Measurements from ENCODE around the gene EMC9.
A peak's percentile ranks its signal among the peaks of the same experiment; 100 is the strongest.

EMC9 gene

GRCh38 chr14:24167469-24168114 lies 26.2 kb upstream of the EMC9 start:
- H3K36me3 ChIP-seq (ENCODE audit: insufficient read depth, low read length) = peaks cover 33% of the 10 kb centered on the region
- no peaks in the 10 kb centered on the region for H3K4me1 ChIP-seq (ENCODE audit: insufficient read depth, low read length)
- H3K9me3 ChIP-seq (ENCODE audit: low read length) = no peaks in the 10 kb centered on the region
- no peak overlapping the region for H3K4me3 ChIP-seq (ENCODE audit: low read length)
- no peak overlapping the region for H2AFZ ChIP-seq (ENCODE audit: low read depth, low read length)
- no peaks in the 10 kb centered on the region for H3K27me3 ChIP-seq (ENCODE audit: insufficient read depth, low read length)

DNA sequence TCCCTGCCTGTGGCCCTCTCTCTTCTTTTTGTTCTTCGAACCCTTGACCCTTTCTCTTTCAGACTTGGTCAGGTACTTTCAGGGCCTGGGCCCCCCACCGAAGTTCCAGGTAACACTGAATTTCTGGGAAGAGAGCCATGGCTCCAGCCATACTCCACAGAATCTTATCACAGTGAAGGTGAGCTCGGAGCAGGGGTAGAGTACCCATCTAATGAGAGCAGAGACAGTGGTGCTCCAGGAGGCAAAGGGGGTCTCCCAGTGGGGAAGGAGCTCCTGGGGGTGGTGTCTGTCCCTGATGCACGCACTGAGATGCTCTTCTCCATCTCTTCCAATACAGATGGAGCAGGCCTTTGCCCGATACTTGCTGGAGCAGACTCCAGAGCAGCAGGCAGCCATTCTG lies 24.4 kb upstream of the EMC9 start:
- peaks cover 14% of the 10 kb centered on the region for H3K4me1 ChIP-seq (ENCODE audit: insufficient read depth, low read length)
- no peak overlapping the region for H3K4me3 ChIP-seq (ENCODE audit: low read length)
- H3K9me3 ChIP-seq (ENCODE audit: low read length) = no peaks in the 10 kb centered on the region
- peaks cover 33% of the 10 kb centered on the region for H3K36me3 ChIP-seq (ENCODE audit: insufficient read depth, low read length)
- H3K27me3 ChIP-seq (ENCODE audit: insufficient read depth, low read length) = no peaks in the 10 kb centered on the region
- no peak overlapping the region for H2AFZ ChIP-seq (ENCODE audit: low read depth, low read length)

GRCh38 chr14:24164518-24164991 lies 23.2 kb upstream of the EMC9 start:
- Histone ChIP-seq H2AFZ (ENCODE audit: low read depth, low read length) (no peak overlapping the region), H3K4me3 (ENCODE audit: low read length) (no peak overlapping the region), H3K36me3 (ENCODE audit: insufficient read depth, low read length) (peaks cover 45% of the 10 kb centered on the region), H3K4me1 (ENCODE audit: insufficient read depth, low read length) (peaks cover 19% of the 10 kb centered on the region), H3K27me3 (ENCODE audit: insufficient read depth, low read length) (no peaks in the 10 kb centered on the region), H3K9me3 (ENCODE audit: low read length) (no peaks in the 10 kb centered on the region)

DNA sequence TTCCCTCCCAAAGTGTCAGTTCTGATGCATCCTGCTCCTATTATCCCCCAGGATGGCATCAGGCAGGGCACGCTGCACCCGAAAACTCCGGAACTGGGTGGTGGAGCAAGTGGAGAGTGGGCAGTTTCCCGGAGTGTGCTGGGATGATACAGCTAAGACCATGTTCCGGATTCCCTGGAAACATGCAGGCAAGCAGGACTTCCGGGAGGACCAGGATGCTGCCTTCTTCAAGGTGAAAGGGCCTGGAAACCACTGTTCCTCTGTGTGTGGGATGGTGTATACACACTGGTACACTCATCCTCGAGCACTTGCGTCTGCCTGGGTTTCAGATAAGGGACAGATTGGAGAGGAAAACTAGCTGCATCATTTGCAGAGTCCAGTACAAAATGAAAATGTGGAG lies 20.7 kb upstream of the EMC9 start:
- Histone ChIP-seq H2AFZ (ENCODE audit: low read depth, low read length) (no peak overlapping the region), H3K27me3 (ENCODE audit: insufficient read depth, low read length) (no peaks in the 10 kb centered on the region), H3K9me3 (ENCODE audit: low read length) (no peaks in the 10 kb centered on the region), H3K4me3 (ENCODE audit: low read length) (peak overlapping the region; percentile 55), H3K36me3 (ENCODE audit: insufficient read depth, low read length) (peaks cover 60% of the 10 kb centered on the region), H3K4me1 (ENCODE audit: insufficient read depth, low read length) (peaks cover 19% of the 10 kb centered on the region)

DNA sequence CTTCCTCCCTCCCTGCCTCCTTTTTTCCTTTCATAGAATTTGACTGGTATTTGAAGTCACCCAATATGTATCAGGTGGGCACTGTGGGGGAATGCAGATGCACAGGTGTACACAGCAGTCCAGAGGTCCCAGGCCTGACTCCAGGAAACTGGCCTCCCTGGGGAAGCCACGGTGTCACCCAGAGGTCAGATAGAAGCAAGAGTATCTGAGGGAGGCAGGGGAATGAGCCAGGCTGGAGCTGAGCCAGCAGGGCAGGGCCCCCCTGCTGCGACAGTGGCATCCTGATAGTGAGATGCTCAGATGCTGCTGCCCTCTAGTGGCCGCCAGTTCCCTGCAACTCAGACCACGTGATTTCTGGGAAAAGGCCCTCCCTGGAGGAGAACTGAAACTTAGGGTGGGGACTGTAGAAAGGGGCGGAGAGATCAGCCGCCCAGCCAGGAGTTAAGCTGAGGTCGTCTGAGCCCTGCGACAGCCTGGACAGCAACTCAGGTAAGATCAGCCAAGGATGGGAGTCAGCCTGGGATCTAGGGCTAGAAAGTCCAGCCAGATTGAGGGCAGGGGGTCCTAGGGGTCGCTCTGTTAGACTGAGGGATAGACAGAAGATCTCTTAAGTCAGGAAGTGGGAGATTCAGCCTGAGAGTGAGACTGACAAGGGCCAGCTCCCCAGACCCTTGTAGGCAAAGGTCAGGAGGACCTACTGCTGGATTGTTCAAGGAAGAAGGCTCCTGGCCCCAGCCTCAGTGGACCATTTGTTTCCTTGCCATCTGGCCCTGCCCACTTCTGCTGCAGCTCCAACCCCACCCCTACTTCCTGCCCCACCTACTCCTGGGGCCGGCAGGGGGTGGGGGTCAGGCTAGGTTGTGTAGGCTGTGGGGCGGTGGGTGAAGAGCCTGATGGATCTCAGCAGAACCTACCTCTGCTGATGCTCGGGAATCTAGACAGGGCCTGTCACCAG lies 19.7 kb upstream of the EMC9 start, which contains the start of gene IRF9:
Gene IRF9, plus strand, starts transcription at position 416 of the 955 bp plus-strand sequence. CDS start 880 bp downstream, outside the sequence.
- no peaks in the 10 kb centered on the region for H3K27me3 ChIP-seq (ENCODE audit: insufficient read depth, low read length)
- peaks cover 64% of the 10 kb centered on the region for H3K36me3 ChIP-seq (ENCODE audit: insufficient read depth, low read length)
- H3K9me3 ChIP-seq (ENCODE audit: low read length) = no peaks in the 10 kb centered on the region
- H3K4me1 ChIP-seq (ENCODE audit: insufficient read depth, low read length) = peaks cover 19% of the 10 kb centered on the region
- H3K4me3 ChIP-seq (ENCODE audit: low read length) = peak within 1 kb of the TSS; percentile 55
- H2AFZ ChIP-seq (ENCODE audit: low read depth, low read length) = no peak within 1 kb of the TSS

- H3K4me1 ChIP-seq (ENCODE audit: insufficient read depth, low read length) = peaks cover 19% of the 10 kb centered on the region
- no peaks in the 10 kb centered on the region for H3K9me3 ChIP-seq (ENCODE audit: low read length)
- H3K4me3 ChIP-seq (ENCODE audit: low read length) = no peak overlapping the region
- no peaks in the 10 kb centered on the region for H3K27me3 ChIP-seq (ENCODE audit: insufficient read depth, low read length)
- no peak overlapping the region for H2AFZ ChIP-seq (ENCODE audit: low read depth, low read length)
- H3K36me3 ChIP-seq (ENCODE audit: insufficient read depth, low read length) = peaks cover 64% of the 10 kb centered on the region
Measured at GRCh38 chr14:24160499-24160849, 19.1 kb upstream of the EMC9 start.

DNA sequence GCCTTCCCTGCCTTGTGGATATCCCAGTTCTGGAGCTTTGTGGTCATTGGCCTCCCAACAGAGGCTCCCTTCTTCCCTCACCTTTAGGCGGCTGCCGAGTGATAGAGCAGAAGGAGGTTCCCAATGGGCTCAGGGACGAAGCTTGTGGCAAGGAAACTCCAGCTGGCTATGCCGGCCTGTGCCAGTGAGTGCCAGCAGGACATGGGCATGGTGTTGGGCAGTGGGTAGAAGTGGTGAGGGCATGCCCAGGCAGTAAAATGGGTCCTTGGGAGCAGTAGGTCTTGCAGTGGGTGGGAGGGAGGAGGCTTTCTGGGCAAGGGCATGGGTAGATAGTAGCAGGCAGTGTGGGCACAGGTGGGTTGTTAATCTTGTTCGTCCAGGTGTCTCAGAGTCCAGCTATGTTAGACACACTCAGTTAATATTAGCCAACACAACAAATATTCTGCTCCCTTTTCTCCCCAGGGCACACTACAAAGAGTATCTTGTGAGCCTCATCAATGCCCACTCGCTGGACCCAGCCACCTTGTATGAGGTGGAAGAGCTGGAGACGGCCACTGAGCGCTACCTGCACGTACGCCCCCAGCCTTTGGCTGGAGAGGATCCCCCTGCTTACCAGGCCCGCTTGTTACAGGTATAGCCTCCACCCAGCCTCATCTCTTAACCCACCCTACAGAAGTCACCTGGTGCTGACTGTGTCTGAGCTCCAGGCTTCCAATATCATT lies 18.5 kb upstream of the EMC9 start:
- Histone ChIP-seq H2AFZ (ENCODE audit: low read depth, low read length) (no peak overlapping the region), H3K36me3 (ENCODE audit: insufficient read depth, low read length) (peaks cover 64% of the 10 kb centered on the region), H3K4me1 (ENCODE audit: insufficient read depth, low read length) (peaks cover 19% of the 10 kb centered on the region), H3K27me3 (ENCODE audit: insufficient read depth, low read length) (no peaks in the 10 kb centered on the region), H3K9me3 (ENCODE audit: low read length) (no peaks in the 10 kb centered on the region), H3K4me3 (ENCODE audit: low read length) (no peak overlapping the region)

- Histone ChIP-seq H3K36me3 (ENCODE audit: insufficient read depth, low read length) (peaks cover 57% of the 10 kb centered on the region), H3K4me3 (ENCODE audit: low read length) (no peak overlapping the region), H3K9me3 (ENCODE audit: low read length) (no peaks in the 10 kb centered on the region), H3K4me1 (ENCODE audit: insufficient read depth, low read length) (peaks cover 19% of the 10 kb centered on the region), H3K27me3 (ENCODE audit: insufficient read depth, low read length) (no peaks in the 10 kb centered on the region), H2AFZ (ENCODE audit: low read depth, low read length) (no peak overlapping the region)
Measured at GRCh38 chr14:24157331-24157730, 15.9 kb upstream of the EMC9 start.

DNA sequence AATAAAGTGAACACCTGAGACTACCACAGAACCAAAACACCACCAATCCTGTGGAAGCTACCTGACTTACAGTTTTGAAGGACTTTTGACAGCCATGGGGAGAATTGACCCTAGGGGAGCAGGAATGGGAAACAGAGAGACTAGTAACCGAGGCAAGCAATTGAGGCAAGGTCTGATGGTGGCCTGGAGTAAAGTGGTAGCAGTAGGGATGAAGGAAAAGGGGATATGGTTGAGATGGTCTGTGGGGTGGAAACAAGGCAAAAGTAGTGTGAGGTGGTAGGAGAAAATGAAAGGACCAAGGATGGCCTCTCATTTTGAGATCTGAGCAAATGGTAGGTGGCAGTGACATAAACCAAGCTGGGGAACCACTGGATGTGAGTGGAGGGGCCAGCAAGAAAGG lies 15.4 kb upstream of the EMC9 start:
- Histone ChIP-seq H2AFZ (ENCODE audit: low read depth, low read length) (no peak overlapping the region), H3K27me3 (ENCODE audit: insufficient read depth, low read length) (no peaks in the 10 kb centered on the region), H3K4me1 (ENCODE audit: insufficient read depth, low read length) (peaks cover 14% of the 10 kb centered on the region), H3K9me3 (ENCODE audit: low read length) (no peaks in the 10 kb centered on the region), H3K36me3 (ENCODE audit: insufficient read depth, low read length) (peaks cover 62% of the 10 kb centered on the region), H3K4me3 (ENCODE audit: low read length) (no peak overlapping the region)

- Histone ChIP-seq H3K36me3 (ENCODE audit: insufficient read depth, low read length) (peaks cover 71% of the 10 kb centered on the region), H3K4me3 (ENCODE audit: low read length) (no peak overlapping the region), H3K9me3 (ENCODE audit: low read length) (no peaks in the 10 kb centered on the region), H3K4me1 (ENCODE audit: insufficient read depth, low read length) (no peaks in the 10 kb centered on the region), H2AFZ (ENCODE audit: low read depth, low read length) (no peak overlapping the region), H3K27me3 (ENCODE audit: insufficient read depth, low read length) (no peaks in the 10 kb centered on the region)
Measured at GRCh38 chr14:24155100-24155499, 13.7 kb upstream of the EMC9 start.

GRCh38 chr14:24151404-24152080 lies 10.2 kb upstream of the EMC9 start:
- peaks cover 11% of the 10 kb centered on the region for H3K4me1 ChIP-seq (ENCODE audit: insufficient read depth, low read length)
- no peaks in the 10 kb centered on the region for H3K9me3 ChIP-seq (ENCODE audit: low read length)
- H2AFZ ChIP-seq (ENCODE audit: low read depth, low read length) = no peak overlapping the region
- H3K4me3 ChIP-seq (ENCODE audit: low read length) = no peak overlapping the region
- H3K27me3 ChIP-seq (ENCODE audit: insufficient read depth, low read length) = no peaks in the 10 kb centered on the region
- peaks cover 61% of the 10 kb centered on the region for H3K36me3 ChIP-seq (ENCODE audit: insufficient read depth, low read length)

DNA sequence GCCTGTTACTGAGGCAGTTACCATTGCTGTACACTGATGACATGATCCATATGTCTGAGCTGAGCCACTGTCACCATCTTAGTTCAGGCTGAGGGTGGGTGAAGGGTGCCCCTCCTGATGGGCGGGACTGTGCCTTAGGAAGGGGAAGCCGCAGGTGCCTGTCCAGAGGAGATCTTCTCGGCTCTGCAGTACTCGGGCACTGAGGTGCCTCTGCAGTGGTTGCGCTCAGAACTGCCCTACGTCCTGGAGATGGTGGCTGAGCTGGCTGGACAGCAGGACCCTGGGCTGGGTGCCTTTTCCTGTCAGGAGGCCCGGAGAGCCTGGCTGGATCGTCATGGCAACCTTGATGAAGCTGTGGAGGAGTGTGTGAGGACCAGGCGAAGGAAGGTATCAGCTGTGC lies 9.6 kb upstream of the EMC9 start:
- Histone ChIP-seq H3K27me3 (ENCODE audit: insufficient read depth, low read length) (no peaks in the 10 kb centered on the region), H3K4me1 (ENCODE audit: insufficient read depth, low read length) (peaks cover 15% of the 10 kb centered on the region), H3K36me3 (ENCODE audit: insufficient read depth, low read length) (peaks cover 57% of the 10 kb centered on the region)

More for the DNA sequence above, 9.6 kb upstream of the EMC9 start:
- H3K9me3 ChIP-seq (ENCODE audit: low read length) = no peaks in the 10 kb centered on the region
- H2AFZ ChIP-seq (ENCODE audit: low read depth, low read length) = no peak overlapping the region
- no peak overlapping the region for H3K4me3 ChIP-seq (ENCODE audit: low read length)

Data from neuron (in vitro differentiated cells).